ENCODE results near the gene ZNF710. TPM values are rescaled to one million over a fixed set of nuclear protein-coding genes. Genes with fewer than 3 reads are reported as not detected.

The ZNF710 gene
- total RNA-seq, 1 experiment from 2014 or later = 11.3 TPM

DNA sequence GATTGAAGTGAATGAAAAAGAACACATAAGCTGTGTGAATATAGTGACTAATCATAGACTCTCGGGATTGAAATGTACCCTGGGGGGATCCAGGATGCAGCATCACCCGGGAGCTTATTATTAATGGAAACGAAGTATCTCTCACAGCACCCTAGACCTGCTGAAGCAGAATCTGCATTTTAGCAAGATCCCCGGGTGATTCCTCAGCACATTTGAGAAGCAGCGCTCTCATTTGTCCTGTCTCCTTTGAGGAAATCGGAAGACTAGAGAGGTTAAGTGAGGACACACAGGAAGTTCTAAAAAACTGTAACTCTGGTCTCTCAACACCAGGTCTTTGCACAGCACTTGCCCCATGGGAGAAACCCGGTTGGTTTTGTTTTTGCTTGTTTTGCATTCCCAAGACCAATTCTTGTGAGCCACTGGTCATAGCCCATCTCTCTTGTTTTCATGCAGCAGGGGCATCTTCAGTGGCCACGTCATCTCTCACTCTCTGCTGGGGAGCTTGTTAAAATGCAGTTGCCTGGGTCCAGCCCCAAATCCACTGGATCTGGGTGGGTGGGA lies 30.2 kb downstream of the ZNF710 start:
- no peak for DNase-seq (ENCODE audit: low read depth)

DNA sequence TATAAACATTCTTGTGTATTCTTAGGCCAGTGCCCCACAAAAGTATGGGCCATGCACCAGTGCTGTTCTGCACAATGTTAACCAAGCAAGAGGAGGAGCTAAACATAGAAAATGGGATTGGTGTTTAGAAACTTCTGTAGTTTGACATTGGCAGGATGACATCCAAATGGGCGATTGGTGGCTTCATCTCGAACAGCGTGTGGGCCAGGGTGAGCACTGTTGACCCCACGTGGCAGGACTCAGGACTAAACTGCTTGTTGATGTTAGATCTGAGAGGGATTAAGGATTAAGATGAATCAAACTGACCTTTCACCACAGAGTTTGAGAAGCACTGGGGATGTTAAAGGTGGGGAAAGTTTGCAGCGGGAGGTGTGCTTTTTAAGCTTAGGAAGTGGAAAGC lies 31.9 kb downstream of the ZNF710 start:
- DNase-seq (ENCODE audit: low read depth) = no peak
- in situ Hi-C loops (cut with HindIII; ENCODE audit: low pct_unique_long_range_greater_than_20kb, low sequenced_read_pairs) = no loop called here

More for the DNA sequence above, 30.2 kb downstream of the ZNF710 start:
- in situ Hi-C loops (cut with HindIII; ENCODE audit: low pct_unique_long_range_greater_than_20kb, low sequenced_read_pairs) = no loop called here

DNA sequence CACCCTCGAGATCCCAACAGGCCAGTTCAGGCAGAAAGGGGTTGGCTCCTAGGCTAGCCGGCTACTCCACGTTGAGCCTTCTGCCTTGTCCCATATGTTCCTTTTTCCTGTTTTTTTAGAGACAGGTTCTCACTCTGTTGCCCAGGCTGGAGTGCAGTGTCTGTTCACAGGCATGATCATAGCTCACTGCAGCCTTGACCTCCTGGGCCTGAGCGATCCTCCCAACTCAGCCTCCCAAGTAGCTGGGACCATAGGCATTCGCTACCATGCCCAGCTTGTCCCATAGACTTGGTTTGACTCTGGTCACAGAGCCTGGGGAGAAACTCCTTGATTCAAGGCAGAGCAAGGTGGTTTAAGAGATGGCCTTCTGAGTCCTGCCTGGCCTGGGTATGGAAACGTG lies 32.3 kb downstream of the ZNF710 start:
- no peak for DNase-seq (ENCODE audit: low read depth)
- in situ Hi-C loops (cut with HindIII; ENCODE audit: low pct_unique_long_range_greater_than_20kb, low sequenced_read_pairs) = no loop called here

DNA sequence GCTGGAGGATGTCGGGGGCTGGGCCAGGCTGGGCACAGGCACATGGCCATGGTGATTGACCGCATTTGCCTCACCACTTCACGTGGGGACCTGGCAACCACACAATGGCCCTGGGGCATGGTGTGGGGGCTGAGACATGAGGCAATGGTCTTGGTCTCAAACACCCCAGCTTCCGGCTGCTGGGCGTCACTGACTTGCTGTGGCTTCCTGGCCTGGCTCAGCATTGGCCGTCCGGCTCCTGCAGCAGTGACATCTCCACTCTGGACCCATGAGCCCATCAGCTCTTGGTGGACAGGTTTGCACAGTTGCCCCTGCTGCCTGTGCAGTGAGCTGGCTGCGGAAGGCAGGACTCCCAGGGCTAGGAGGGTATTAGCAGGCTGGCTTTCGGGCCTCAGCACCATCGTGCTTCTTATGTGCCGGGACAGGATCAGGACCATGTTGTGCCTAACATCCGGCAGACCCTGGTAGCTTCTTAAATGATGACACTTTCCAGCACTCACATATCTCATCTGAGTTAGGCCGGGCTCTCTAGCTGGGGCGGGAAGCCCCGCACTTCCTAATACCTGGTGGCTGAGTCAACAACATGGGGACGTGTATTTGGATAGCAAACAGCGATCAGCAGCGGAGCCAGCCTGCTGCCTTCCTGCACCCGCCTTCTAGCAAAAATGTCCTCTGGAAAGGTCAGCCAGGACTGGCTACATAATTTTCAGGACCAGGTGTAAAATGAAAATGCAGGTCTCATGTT lies 34.1 kb downstream of the ZNF710 start:
- in situ Hi-C loops (cut with HindIII; ENCODE audit: low pct_unique_long_range_greater_than_20kb, low sequenced_read_pairs) = no loop called here
- DNase-seq (ENCODE audit: low read depth) = no peak

DNA sequence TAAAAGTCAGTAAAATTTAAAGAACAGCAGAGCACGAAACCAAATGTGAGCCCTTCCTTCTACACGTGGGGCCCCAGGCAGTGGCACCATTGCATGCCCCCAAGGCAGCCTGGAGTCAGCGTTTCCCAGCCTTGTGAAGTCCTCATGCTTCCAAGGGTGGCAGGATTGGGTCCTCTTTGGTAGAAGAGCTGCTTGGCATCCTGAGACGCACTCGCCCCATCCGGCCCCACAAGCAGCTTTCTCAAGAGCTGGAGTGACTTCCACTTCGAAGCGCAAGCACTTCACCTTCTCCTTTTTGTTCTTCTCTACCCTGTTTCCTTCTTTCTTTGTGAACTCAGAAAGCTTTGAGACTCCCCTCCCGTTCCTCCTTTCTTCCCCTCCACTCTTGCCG lies 34.7 kb downstream of the ZNF710 start:
- in situ Hi-C loops (cut with HindIII; ENCODE audit: low pct_unique_long_range_greater_than_20kb, low sequenced_read_pairs) = no loop called here
- no peak for DNase-seq (ENCODE audit: low read depth)

DNA sequence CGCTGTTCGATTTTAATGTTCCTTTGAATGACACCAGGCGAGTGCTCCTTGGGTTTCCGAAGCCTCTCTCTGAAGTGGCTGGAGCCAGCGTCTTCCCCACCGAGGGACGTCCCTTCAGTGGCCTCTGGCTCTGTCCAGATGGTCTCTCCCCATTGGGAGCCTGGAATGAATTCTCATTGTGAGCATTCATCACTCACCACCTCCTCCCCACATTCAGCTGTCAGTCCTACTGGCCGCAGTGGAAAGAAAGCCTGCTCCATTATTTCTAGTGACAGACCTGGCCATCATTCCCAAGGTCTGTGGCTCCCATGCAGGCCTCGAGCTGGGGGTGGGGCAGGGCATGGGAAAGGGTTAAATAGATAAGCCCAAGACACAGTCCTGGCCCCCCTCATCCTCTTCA lies 35.2 kb downstream of the ZNF710 start:
- in situ Hi-C loops (cut with HindIII; ENCODE audit: low pct_unique_long_range_greater_than_20kb, low sequenced_read_pairs) = no loop called here
- DNase-seq (ENCODE audit: low read depth) = no peak

DNA sequence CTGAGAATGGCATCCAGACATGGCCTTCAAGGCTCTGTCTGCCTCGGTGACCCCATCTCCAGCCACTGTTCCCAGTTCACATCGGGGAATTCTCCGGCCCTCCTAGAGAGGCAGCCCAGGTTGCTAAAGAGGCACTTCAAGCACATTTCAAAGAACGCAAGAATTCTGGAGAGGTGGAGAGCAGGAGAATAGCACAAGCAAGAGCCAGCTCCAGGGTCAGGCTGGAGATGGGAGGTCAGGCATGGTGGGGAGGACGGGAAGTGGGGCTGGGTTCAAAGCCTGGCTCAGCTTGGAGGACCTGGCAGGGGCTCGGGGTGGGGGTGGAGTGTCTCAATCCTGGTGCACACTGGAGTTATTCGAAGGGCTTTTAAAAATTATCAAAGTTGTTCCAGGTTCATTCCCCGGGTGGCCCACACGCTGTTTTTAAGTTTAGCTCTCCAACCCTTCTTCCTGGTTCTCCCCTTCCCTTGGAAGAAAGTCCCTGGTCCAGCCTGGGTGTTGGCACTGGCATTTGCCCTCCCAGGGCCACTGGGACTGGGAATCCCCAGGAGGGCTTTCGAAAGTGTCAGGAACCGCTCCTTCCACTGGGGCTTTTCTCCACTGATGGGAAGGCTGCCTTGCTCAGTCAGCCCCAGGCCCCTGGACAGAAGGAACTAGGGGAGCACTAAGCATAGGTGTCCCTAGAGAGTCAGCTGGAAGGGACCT lies 35.8 kb downstream of the ZNF710 start:
- DNase-seq (ENCODE audit: low read depth) = no peak
- in situ Hi-C loops (cut with HindIII; ENCODE audit: low pct_unique_long_range_greater_than_20kb, low sequenced_read_pairs) = no loop called here

DNA sequence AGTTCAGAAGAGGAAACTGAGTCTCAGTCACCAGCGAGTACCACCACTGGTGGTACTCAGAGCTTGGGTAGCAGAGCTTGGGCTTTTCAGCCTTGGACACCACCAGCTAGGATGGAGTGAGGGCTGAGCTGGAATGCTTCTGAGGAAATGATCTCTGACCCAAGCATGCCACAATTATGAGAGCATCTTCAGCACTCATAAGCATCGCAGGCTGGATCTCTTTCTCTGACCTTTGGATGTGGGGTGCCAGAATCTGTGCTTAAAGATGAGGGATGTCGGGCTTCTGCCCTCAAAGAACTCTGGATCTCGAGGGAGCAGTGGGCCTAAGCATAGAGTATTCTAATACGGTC lies 36.4 kb downstream of the ZNF710 start:
- DNase-seq (ENCODE audit: low read depth) = no peak

DNA sequence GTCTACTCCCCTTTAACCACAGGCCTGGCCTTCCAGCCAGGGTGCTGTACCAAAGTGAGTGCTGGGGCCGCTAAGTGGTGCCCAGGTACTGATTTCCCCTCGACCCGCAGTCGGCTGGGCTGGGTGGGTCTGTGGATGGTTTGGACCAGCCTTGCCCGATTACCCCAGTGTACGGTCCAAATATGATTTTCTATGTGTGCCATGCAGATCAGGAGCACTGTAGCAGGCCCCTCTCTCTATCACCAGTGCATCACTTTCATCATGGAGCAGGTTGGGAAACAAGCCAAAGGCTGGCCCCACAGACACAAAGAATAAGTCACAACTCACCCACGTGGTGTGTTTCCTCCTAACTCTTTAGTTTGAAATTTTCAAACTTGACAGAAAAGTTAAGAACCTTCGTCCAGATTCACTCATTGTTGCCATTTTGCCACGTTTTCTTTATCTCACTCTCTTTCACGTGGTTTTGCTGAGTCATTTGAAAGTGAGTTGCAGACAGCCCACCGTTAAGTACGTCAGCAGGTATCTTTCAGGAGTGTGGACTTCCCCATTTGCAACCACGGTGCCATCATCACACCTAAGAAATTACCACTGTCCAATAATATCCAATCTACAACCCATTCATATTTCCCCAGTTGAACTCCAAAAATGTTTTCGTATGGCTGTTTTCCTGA lies 37.0 kb downstream of the ZNF710 start:
- DNase-seq (ENCODE audit: low read depth) = peak; percentile 30
- in situ Hi-C loops (cut with HindIII; ENCODE audit: low pct_unique_long_range_greater_than_20kb, low sequenced_read_pairs) = no loop called here

More for the DNA sequence above, 36.4 kb downstream of the ZNF710 start:
- in situ Hi-C loops (cut with HindIII; ENCODE audit: low pct_unique_long_range_greater_than_20kb, low sequenced_read_pairs) = no loop called here

DNA sequence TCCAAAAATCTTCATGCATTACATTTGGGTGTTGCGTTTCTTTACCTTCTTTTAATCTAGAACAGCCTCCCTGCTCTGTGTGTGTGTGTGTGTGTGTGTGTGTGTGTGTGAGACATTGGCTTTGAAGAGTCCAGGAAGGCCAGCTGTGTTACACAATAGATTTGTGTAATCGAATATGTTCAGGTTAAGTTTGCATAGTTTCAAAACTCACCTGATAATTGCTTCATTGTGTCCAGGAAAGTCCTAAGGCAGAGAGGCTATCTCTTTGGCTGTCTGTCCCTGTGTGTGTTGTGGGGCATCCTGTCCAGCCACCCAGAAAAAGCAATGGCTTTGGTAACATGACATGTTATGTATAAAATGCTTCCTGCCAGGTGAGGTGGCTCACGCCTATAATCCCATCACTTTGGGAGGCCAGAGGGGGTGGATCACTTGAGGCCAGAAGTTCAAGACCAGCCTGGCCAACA lies 37.5 kb downstream of the ZNF710 start:
- in situ Hi-C loops (cut with HindIII; ENCODE audit: low pct_unique_long_range_greater_than_20kb, low sequenced_read_pairs) = no loop called here
- DNase-seq (ENCODE audit: low read depth) = no peak

DNA sequence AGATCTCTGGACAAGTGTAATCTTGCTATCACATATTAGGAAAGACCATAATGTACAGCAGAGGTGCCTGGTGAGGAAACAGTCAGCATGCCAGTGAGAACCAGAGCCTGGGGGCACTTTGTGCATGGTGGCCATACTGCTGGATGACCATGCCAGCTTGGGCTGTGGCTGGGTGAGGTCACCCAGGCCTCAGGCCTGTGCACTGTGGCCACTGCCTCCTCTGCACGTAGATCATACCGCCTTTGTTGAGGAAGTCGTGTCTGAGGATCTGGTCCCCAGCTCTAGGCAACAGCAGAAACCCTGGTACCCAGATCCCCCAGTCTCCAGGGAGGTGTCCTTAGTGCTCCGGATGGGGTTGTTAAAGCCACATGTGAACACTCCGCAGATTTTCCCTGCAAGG lies 38.9 kb downstream of the ZNF710 start:
- in situ Hi-C loops (cut with HindIII; ENCODE audit: low pct_unique_long_range_greater_than_20kb, low sequenced_read_pairs) = no loop called here
- DNase-seq (ENCODE audit: low read depth) = no peak

DNA sequence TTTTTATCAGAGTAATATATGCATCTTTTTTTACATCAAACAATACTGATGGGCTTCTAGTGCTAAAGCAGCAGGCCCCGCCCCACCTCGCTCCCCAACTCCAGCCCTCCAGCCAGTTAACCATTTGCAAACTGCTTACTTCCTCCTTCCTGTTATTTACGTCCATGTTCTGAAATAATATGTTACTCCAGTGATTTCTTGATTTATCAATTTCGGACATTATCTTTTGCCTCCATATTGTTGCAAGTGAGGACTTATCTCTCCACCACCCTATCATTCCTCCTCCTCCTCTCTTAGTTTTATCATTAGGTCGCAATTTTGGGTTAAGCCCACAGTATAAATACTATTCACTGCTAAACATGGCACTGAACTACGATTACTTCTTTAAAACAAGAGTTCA lies 39.5 kb downstream of the ZNF710 start:
- DNase-seq (ENCODE audit: low read depth) = no peak
- in situ Hi-C loops (cut with HindIII; ENCODE audit: low pct_unique_long_range_greater_than_20kb, low sequenced_read_pairs) = no loop called here

DNA sequence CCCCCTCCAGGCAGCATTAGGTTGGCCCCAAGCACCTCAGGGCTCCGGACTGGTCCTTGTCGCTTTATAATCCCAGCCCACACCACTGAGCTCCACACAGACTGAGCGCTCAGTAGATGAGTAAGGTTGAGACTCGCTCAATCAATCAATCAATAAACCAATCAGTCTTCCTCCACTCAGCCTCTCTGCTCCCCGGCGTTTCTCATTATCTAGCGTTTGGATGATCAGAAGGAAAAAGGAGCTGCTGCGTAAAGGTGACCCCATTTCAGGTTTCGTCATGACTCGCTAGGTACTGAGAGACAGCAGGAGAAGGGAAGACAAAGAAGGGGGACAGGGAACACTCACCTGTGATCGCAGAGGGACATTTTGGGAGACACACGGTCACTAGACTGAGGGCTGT lies 41.2 kb downstream of the ZNF710 start:
- DNase-seq (ENCODE audit: low read depth) = no peak
- in situ Hi-C loops (cut with HindIII; ENCODE audit: low pct_unique_long_range_greater_than_20kb, low sequenced_read_pairs) = no loop called here

DNA sequence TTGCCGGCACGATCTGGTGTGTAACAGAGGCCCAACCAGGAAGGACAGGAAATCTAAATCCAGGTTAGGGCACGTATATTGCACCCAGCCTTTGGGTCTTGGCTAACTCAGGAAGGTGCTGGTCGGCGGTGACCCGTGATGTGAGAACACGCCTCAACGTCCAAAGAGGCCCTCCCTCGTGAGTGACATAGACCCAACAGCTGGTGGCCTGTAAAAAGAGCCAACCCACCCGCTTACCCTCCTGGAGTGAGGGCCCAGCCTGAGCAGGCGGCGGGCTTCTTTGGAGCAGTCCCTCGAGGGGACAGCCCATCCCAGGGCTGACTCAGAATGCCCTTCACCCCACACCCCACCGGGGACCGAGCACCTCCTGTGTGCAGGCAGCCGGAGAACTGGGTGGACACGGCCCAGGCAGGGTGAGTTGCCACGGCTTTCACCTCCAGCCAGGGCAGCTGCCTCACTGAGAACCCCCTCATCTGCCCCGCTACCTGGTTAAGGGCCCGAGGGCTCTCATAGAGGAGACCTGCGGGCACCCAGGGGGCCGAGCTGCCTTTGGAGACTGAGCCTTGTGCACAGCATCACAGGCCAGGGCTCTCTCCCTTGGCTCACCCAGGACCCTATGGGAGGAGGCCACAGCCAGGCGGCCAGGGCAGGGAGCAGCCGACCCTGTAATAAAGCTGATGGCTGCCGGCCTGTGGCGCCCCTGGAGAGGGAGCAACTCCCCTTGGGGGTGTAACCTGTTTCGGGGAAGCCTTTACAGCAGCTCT lies 41.8 kb downstream of the ZNF710 start:
- in situ Hi-C loops (cut with HindIII; ENCODE audit: low pct_unique_long_range_greater_than_20kb, low sequenced_read_pairs) = no loop called here
- no peak for DNase-seq (ENCODE audit: low read depth)

DNA sequence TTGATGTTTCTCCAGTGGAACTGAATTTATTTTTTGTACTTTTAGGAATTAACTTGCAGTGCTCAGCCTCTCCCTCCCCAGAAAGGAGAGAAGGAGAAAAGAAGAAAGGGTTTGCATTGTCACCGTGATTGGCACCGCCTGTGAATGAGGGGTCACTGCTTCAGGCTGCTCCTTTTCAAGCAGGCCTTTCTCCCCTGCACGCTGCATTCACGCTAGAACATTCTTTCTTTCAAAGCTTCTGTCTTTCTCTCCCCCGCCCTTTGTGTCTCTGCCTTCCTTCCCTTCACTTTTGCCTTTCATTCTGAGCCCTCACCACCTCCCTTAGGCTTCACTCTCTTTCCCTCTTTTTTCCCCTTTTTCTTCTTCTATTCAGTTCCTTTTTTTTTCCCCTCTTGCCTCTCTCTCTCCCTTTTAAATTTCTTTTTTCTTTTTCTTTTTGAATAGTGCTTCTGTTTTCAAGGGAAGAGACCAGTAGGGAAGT lies 42.4 kb downstream of the ZNF710 start:
- DNase-seq (ENCODE audit: low read depth) = no peak
- in situ Hi-C loops (cut with HindIII; ENCODE audit: low pct_unique_long_range_greater_than_20kb, low sequenced_read_pairs) = no loop called here

DNA sequence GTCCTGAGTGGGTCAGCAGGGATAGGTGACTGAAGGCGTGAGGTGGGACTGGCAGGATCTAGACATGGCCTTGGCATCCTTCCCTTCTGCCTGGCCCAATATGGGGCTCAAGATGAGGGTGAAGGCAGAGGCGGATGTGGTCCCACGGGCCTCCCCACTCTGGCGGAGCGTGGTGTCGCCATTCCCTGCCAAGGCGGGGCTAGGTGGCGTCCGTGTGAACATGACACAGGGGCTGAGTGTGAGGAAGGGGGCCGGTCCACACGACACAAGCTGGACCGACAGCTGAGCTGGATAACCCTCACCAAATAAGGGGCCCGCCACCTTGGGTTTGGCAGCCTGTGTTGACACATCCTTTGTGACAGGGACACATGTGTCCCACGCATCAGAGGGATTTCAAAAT lies 43.1 kb downstream of the ZNF710 start:
- no peak for DNase-seq (ENCODE audit: low read depth)
- in situ Hi-C loops (cut with HindIII; ENCODE audit: low pct_unique_long_range_greater_than_20kb, low sequenced_read_pairs) = no loop called here

DNA sequence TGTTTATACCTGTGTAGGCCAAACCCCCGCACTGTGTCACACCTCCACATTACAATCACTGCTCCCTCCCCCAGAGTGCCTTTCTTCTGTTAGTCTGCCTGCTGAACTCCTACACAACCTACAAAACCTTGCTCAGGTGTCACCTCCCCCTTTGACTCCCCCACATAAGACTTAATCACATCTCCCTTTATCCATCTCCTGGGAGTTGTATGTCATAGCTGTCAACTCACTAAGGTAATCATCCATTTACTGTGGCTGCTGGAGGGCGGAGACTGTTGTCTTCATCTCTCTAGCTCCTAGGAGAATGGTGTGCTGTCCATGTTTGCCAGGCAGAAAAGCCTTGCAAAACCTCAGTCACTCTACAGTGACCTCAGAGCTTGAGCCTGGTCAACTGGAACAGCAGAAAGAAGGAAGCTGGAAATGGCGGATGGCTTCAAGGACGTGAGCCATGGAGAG lies 43.8 kb downstream of the ZNF710 start:
- peak; percentile 72 for DNase-seq (ENCODE audit: low read depth)

DNA sequence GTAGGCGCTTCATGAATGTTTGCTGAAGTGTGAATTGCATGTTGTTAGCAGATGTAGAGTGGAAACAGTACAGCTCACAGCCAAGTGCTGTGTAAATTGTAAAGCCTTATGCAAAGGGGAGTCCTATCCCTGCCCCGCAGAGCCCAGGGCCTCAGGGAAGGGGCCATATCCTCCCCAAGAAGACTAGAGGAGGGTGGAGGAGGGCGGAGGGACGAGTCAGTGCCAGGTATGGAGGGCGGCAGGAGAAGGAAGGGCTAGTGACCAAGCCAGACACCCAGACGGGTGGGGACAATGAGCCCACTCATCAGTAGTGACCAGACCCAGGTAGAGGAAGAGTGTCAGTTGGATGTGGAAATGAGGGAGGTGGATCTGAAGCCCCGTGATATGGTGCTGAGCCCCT lies 45.2 kb downstream of the ZNF710 start:
- DNase-seq (ENCODE audit: low read depth) = no peak
- in situ Hi-C loops (cut with HindIII; ENCODE audit: low pct_unique_long_range_greater_than_20kb, low sequenced_read_pairs) = no loop called here

More for the DNA sequence above, 43.8 kb downstream of the ZNF710 start:
- in situ Hi-C loops (cut with HindIII; ENCODE audit: low pct_unique_long_range_greater_than_20kb, low sequenced_read_pairs) = no loop called here
